ENCODE measurements around the gene TMC6. TPM values are rescaled to one million over a fixed set of nuclear protein-coding genes. Genes with fewer than 3 reads are reported as not detected.

TMC6 gene
- total RNA-seq, 1 donor from 2014 or later: 64.8 TPM

GRCh38 chr17:78144736-78145641, 16.4 kb upstream of the TMC6 start:
- TF ChIP-seq POLR2A (IDR thresholded peaks at IDR 0.05) (no peak), POLR2AphosphoS5 (IDR thresholded peaks at IDR 0.05; ENCODE audit: insufficient read depth in 1 of 2, low read depth in 1 of 2) (peak in 1 of 2 donors; percentile 53), CTCF (IDR thresholded peaks at IDR 0.05) (no peak)
- Histone ChIP-seq H3K27me3 (no peaks in the 10 kb centered on the region), H3K9me3 (no peaks in the 10 kb centered on the region), H3K27ac (peak overlapping the region; percentile 69), H3K36me3 (no peaks in the 10 kb centered on the region), H3K4me1 (peaks cover 52% of the 10 kb centered on the region), H3K4me3 (no peak overlapping the region)
- intact Hi-C loops (cut with DNase I): no loop called here
- DNase-seq (ENCODE audit: extremely low spot score in 2 of 2): no peak

GRCh38 chr17:78144147-78144719, 15.7 kb upstream of the TMC6 start:
- Histone ChIP-seq H3K27ac (peak overlapping the region; percentile 69), H3K36me3 (no peaks in the 10 kb centered on the region), H3K4me1 (peaks cover 56% of the 10 kb centered on the region), H3K9me3 (no peaks in the 10 kb centered on the region), H3K27me3 (no peaks in the 10 kb centered on the region), H3K4me3 (no peak overlapping the region)
- intact Hi-C loops (cut with DNase I): no loop called here
- no peak for DNase-seq (ENCODE audit: extremely low spot score in 2 of 2)
- TF ChIP-seq POLR2A (IDR thresholded peaks at IDR 0.05) (no peak), POLR2AphosphoS5 (IDR thresholded peaks at IDR 0.05; ENCODE audit: insufficient read depth in 1 of 2, low read depth in 1 of 2) (peak in 1 of 2 donors; percentile 47), CTCF (IDR thresholded peaks at IDR 0.05) (no peak)

- intact Hi-C loops (cut with DNase I): no loop called here
- TF ChIP-seq POLR2A (IDR thresholded peaks at IDR 0.05) (no peak), POLR2AphosphoS5 (IDR thresholded peaks at IDR 0.05; ENCODE audit: insufficient read depth in 1 of 2, low read depth in 1 of 2) (no peak), CTCF (IDR thresholded peaks at IDR 0.05) (no peak)
- Histone ChIP-seq H3K4me3 (no peak overlapping the region), H3K36me3 (no peaks in the 10 kb centered on the region), H3K9me3 (no peaks in the 10 kb centered on the region), H3K27me3 (no peaks in the 10 kb centered on the region), H3K4me1 (peaks cover 56% of the 10 kb centered on the region), H3K27ac (peak overlapping the region; percentile 69)
- no peak for DNase-seq (ENCODE audit: extremely low spot score in 2 of 2)
Measured at GRCh38 chr17:78143214-78144146, 14.9 kb upstream of the TMC6 start.

GRCh38 chr17:78142119-78142861, 13.7 kb upstream of the TMC6 start:
- Histone ChIP-seq H3K27ac (peak overlapping the region; percentile 83), H3K36me3 (no peaks in the 10 kb centered on the region), H3K4me1 (peaks cover 56% of the 10 kb centered on the region), H3K9me3 (no peaks in the 10 kb centered on the region), H3K27me3 (no peaks in the 10 kb centered on the region), H3K4me3 (no peak overlapping the region)
- intact Hi-C loops (cut with DNase I): no loop called here
- TF ChIP-seq POLR2A (IDR thresholded peaks at IDR 0.05) (no peak), CTCF (IDR thresholded peaks at IDR 0.05) (no peak), POLR2AphosphoS5 (IDR thresholded peaks at IDR 0.05; ENCODE audit: insufficient read depth in 1 of 2, low read depth in 1 of 2) (peak in 1 of 2 donors; percentile 52)
- no peak for DNase-seq (ENCODE audit: extremely low spot score in 2 of 2)

Measured in vagina (tissue), 2 donors.